Measurements from ENCODE around the gene PDE1A.

DNA sequence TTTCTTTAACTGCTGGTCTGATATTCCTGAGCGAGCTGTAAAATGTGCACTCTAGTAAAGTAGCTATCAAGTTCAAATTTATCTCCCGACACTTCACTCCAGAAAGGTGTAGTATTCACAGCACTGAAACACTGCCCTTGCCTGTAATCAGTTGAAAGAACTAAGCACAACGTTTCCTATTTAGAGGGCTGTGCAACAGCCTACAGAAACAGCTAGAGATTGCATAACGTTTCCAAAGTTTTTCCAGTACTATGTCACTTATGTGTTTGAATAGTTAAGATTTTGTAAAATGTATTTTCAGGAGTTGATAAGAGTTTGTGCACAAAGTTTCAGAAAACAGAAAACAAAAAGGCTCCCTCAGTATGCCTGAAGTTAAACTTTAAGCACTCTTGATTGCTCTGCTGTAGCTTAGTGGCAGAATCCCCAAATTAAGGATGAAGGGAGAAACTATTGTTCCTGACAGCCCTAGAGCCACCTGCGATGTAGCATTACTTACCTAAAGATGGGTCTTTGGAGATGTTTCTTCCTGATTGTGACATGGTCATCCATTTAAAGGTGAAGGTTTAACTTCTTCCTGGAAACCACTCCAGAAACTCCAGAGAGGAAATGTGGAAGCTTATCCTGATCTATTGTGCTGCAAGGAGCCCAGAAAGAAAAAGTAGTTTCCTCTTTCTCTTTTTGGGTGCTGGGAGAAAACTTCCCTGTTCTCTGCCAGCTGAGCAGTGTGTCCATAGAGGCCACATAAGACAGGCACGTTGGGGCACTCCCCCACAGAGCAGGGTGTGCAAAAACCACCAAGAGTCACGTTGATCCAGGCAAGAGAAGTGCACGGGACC is 536 bp downstream of the PDE1A start:
- TF ChIP-seq, protein P1, sequence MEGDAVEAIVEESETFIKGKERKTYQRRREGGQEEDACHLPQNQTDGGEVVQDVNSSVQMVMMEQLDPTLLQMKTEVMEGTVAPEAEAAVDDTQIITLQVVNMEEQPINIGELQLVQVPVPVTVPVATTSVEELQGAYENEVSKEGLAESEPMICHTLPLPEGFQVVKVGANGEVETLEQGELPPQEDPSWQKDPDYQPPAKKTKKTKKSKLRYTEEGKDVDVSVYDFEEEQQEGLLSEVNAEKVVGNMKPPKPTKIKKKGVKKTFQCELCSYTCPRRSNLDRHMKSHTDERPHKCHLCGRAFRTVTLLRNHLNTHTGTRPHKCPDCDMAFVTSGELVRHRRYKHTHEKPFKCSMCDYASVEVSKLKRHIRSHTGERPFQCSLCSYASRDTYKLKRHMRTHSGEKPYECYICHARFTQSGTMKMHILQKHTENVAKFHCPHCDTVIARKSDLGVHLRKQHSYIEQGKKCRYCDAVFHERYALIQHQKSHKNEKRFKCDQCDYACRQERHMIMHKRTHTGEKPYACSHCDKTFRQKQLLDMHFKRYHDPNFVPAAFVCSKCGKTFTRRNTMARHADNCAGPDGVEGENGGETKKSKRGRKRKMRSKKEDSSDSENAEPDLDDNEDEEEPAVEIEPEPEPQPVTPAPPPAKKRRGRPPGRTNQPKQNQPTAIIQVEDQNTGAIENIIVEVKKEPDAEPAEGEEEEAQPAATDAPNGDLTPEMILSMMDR (IDR thresholded peaks at IDR 0.05; ENCODE audit: low read depth, low read length, poor library complexity, severe bottlenecking): no peak
- TF ChIP-seq EZH2phosphoT487 (IDR thresholded peaks at IDR 0.05; ENCODE audit: borderline replicate concordance, low read length): no peak

Measured in DOHH2 (cell line).